ENCODE measurements around the gene OVOL1. TPM values are rescaled to one million over a fixed set of nuclear protein-coding genes. Genes with fewer than 3 reads are reported as not detected.
"Not testable (repeated sequence)": the region's sequence is repeated elsewhere in the genome, so short reads cannot be mapped to it uniquely, and the experiment has no call there.

The OVOL1 gene
- total RNA-seq, 3 donors from 2014 or later (not counting 1 experiment from before 2014, with no cell fraction given), result 0.11 to 0.12 TPM; not detected in 1

DNA sequence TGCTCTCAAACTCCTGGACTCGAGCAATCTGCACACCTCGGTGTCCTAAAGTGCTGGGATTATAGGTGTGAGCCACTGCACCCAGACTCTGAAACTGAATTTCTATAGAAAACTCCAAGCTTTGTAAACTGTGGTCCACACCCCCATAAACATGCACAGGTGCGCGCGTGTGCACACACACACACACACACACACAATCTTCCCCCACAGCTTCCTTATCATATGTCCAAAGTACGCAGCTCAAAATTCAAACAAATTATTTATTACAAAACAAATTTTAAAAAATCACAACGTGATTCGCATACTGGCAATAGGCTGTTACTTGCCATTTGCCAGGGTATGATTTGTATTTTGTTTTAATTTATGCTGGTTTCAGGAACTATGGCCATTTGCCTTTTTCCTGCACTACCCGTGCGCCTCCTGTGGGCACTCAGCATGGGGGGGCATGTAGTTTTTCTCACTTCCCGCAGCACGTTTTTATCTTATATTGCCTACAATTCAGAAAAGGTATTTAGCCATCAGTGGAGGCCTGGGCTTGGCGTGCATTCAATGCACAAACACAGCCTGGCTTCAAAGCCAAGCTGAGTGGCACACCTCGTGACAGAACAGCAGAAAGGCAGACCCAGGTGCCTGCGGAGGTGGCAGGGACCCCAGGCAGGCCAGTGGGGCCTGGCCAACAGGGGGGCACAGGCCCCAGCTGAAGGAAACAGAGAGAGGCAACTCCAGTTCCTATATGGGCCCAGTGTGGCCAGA lies 36.1 kb downstream of the OVOL1 start:
- TF ChIP-seq, protein P1, sequence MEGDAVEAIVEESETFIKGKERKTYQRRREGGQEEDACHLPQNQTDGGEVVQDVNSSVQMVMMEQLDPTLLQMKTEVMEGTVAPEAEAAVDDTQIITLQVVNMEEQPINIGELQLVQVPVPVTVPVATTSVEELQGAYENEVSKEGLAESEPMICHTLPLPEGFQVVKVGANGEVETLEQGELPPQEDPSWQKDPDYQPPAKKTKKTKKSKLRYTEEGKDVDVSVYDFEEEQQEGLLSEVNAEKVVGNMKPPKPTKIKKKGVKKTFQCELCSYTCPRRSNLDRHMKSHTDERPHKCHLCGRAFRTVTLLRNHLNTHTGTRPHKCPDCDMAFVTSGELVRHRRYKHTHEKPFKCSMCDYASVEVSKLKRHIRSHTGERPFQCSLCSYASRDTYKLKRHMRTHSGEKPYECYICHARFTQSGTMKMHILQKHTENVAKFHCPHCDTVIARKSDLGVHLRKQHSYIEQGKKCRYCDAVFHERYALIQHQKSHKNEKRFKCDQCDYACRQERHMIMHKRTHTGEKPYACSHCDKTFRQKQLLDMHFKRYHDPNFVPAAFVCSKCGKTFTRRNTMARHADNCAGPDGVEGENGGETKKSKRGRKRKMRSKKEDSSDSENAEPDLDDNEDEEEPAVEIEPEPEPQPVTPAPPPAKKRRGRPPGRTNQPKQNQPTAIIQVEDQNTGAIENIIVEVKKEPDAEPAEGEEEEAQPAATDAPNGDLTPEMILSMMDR (IDR thresholded peaks at IDR 0.05), result no peak
- no peak overlapping the region for H3K4me3 Mint-ChIP-seq
- H3K4me3 ChIP-seq (ENCODE audit: low read length), result no peak overlapping the region
- no peaks in the 10 kb centered on the region for H3K27me3 Mint-ChIP-seq (ENCODE audit: low read depth in 2 of 2)
- H3K9me3 ChIP-seq (ENCODE audit: control insufficient read depth, insufficient read depth, low read length), result no peaks in the 10 kb centered on the region
- no peak overlapping the region for H3K27ac ChIP-seq (ENCODE audit: low read length)
- no peaks in the 10 kb centered on the region for H3K36me3 ChIP-seq (ENCODE audit: control insufficient read depth, insufficient read depth, low read length)
- no peaks in the 10 kb centered on the region for H3K4me1 Mint-ChIP-seq
- intact Hi-C loops (cut with micrococcal nuclease), result no loop called here
- H3K27me3 ChIP-seq (ENCODE audit: control insufficient read depth, insufficient read depth, low read length), result no peaks in the 10 kb centered on the region
- no peak for DNase-seq
- no peaks in the 10 kb centered on the region for H3K36me3 Mint-ChIP-seq
- no peak overlapping the region for H3K27ac Mint-ChIP-seq
- ATAC-seq, result no peak
- WGBS (ENCODE audit: insufficient coverage), result 81% methylated on average over 14 of the region's 15 CpGs
- H3K9me3 Mint-ChIP-seq, result no peaks in the 10 kb centered on the region
- peaks cover 4% of the 10 kb centered on the region for H3K4me1 ChIP-seq (ENCODE audit: control insufficient read depth, insufficient read depth, low read length)

DNA sequence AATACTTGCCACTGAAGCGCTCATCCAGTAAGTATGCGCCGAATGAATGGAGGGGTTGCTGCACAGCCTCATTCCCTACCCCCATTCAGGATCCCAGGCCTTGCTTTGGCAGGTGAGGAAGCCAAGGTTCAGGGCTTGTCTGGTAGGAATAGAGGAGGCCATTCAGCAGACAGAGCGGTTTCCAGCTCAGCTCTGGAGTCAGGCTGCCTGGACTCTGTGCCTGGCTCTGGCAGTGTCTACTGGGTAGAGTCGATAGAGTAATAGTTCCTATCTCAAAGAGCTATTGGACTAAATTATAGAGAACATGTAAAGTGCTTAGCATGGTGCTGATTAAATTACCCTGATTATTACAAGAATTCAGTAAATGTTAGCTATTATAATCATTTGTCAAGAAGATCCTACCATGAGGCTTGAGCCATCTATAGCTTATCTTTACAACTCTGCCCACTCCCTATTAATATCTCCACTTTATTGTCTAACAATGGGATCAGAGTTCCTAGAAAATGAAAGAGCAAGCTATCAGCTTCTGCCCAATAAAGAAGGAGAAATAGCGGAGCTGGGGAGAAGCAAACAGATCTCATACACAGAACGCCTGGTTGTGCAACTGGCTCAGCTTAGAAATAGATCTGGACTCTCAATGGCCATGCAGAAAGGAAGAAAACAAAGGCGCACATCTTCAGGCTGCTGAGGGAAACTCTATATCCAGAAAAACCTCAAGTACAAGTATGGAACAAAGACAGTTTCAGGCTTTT lies 40.3 kb downstream of the OVOL1 start:
- Mint-ChIP-seq H3K27me3 (ENCODE audit: low read depth in 2 of 2) (peaks cover 0 to 3% of the 10 kb centered on the region in 2 donors), H3K4me1 (no peaks in the 10 kb centered on the region), H3K27ac (no peak overlapping the region), H3K36me3 (no peaks in the 10 kb centered on the region), H3K9me3 (no peaks in the 10 kb centered on the region), H3K4me3 (no peak overlapping the region)
- Histone ChIP-seq H3K36me3 (ENCODE audit: control insufficient read depth, insufficient read depth, low read length) (no peaks in the 10 kb centered on the region), H3K27ac (ENCODE audit: low read length) (no peak overlapping the region), H3K27me3 (ENCODE audit: control insufficient read depth, insufficient read depth, low read length) (no peaks in the 10 kb centered on the region), H3K4me1 (ENCODE audit: control insufficient read depth, insufficient read depth, low read length) (no peaks in the 10 kb centered on the region), H3K9me3 (ENCODE audit: control insufficient read depth, insufficient read depth, low read length) (no peaks in the 10 kb centered on the region), H3K4me3 (ENCODE audit: low read length) (no peak overlapping the region)
- TF ChIP-seq, protein P1 (IDR thresholded peaks at IDR 0.05), result no peak
- ATAC-seq, result no peak
- DNase-seq, result no peak
- intact Hi-C loops (cut with micrococcal nuclease), result no loop called here
- 89% methylated on average over 6 of the region's 8 CpGs for WGBS (ENCODE audit: insufficient coverage)

DNA sequence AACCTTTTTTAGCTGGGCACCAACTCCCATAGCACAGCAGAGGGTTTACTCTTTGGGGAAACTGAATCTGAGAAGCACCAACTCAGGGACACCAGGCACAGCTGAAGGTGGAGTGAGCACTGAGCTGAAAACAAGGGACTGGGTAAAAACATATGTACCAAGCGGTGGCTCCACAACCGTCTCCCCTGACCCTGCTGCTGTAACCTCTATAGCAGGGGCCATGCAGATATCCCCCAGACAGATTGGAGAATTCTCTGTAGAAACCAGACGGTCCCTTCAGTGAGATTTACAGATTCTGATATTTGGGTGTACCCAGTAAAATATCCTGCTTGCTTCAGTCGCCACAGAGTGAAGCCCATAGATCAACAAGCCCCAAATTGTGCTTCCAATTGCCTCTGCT lies 42.6 kb downstream of the OVOL1 start:
- ATAC-seq (no peak), DNase-seq (no peak)
- no peaks in the 10 kb centered on the region for H3K36me3 ChIP-seq (ENCODE audit: control insufficient read depth, insufficient read depth, low read length)
- H3K9me3 Mint-ChIP-seq, result no peaks in the 10 kb centered on the region
- H3K4me1 Mint-ChIP-seq, result peaks cover 4 to 9% of the 10 kb centered on the region in 2 donors
- TF ChIP-seq, protein P1 (IDR thresholded peaks at IDR 0.05), result no peak
- no peak overlapping the region for H3K27ac Mint-ChIP-seq
- H3K4me3 Mint-ChIP-seq, result no peak overlapping the region
- no peak overlapping the region for H3K4me3 ChIP-seq (ENCODE audit: low read length)
- peaks cover 16% of the 10 kb centered on the region for H3K4me1 ChIP-seq (ENCODE audit: control insufficient read depth, insufficient read depth, low read length)
- no peak overlapping the region for H3K27ac ChIP-seq (ENCODE audit: low read length)
- H3K36me3 Mint-ChIP-seq, result no peaks in the 10 kb centered on the region
- no peaks in the 10 kb centered on the region for H3K27me3 ChIP-seq (ENCODE audit: control insufficient read depth, insufficient read depth, low read length)
- intact Hi-C loops (cut with micrococcal nuclease), result no loop called here
- WGBS (ENCODE audit: insufficient coverage), result 85% methylated on average over 4 of the region's 4 CpGs
- H3K27me3 Mint-ChIP-seq (ENCODE audit: low read depth in 2 of 2), result peaks cover 0 to 7% of the 10 kb centered on the region in 2 donors
- no peaks in the 10 kb centered on the region for H3K9me3 ChIP-seq (ENCODE audit: control insufficient read depth, insufficient read depth, low read length)

DNA sequence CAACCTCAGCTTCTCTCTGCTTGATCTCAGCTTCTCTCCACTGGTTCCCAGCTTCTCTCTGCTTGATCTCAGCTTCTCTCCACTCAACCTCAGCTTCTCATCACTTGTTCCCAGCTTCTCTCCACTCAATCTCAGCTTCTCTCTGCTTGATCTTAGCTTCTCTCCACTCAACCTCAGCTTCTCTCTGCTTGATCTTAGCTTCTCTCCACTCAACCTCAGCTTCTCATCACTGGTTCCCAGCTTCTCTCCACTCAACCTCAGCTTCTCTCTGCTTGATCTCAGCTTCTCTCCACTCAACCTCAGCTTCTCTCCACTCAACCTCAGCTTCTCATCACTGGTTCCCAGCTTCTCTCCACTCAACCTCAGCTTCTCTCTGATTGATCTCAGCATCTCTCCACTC lies 45.4 kb downstream of the OVOL1 start:
- H3K36me3 ChIP-seq (ENCODE audit: control insufficient read depth, insufficient read depth, low read length); H3K4me1 Mint-ChIP-seq; H3K27me3 Mint-ChIP-seq (ENCODE audit: low read depth in 2 of 2); H3K27ac Mint-ChIP-seq; DNase-seq; ATAC-seq; H3K9me3 Mint-ChIP-seq; H3K27ac ChIP-seq (ENCODE audit: low read length); H3K36me3 Mint-ChIP-seq; H3K4me3 ChIP-seq (ENCODE audit: low read length); H3K9me3 ChIP-seq (ENCODE audit: control insufficient read depth, insufficient read depth, low read length); H3K27me3 ChIP-seq (ENCODE audit: control insufficient read depth, insufficient read depth, low read length); intact Hi-C loops (cut with micrococcal nuclease): not testable (repeated sequence)
- H3K4me3 Mint-ChIP-seq, result peak overlapping the region; percentile 49
- peaks cover 17% of the 10 kb centered on the region for H3K4me1 ChIP-seq (ENCODE audit: control insufficient read depth, insufficient read depth, low read length)

Measured in natural killer cell (primary cell).